GM21529 (cell line): ENCODE data around the gene MRTFA.

Experiments used
- ATAC-seq: cut with Tn5 transposase; IDR thresholded peaks from one replicate; pipeline ENCODE4 v1.9.1; 2021; ENCODE audit not compliant: unreplicated experiment

Gene MRTFA

DNA sequence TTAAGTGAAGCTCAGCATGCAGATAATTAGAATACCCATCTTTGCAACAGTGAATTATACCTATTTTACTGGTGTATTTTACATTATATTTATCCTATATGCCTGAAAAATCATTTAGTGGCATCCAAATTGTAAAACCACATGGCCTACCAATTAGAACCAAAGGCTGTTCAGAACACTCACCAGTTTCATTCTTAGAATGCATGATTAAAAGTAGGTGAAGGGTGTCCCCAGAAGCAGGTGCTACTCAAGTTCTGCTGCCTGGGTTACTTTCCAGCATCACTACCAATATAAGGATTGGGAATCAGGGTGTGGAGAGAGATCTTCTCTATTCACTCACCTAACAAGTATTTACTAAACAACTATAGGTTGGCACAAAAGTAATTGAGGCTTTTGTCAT is 162.8 kb downstream of the MRTFA start:
- ATAC-seq = no peak

DNA sequence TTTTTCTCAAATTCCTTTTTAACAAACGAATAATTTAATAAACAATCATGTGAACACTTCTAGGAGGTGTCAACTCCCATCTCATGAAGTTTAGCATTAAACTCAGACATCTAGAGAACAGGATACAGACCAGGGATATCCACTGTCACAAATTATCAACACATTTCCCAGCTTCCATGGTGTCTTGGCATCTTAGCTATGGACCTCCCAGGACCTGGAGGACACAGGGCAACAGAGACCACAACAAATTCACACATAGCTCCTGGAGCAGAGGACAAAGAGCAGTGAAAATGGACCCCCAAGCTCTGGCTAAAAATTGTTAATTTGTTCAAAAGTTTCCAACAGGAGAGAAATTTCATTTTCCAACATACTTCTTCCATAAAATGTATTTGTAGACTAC is 163.9 kb downstream of the MRTFA start:
- no peak for ATAC-seq

DNA sequence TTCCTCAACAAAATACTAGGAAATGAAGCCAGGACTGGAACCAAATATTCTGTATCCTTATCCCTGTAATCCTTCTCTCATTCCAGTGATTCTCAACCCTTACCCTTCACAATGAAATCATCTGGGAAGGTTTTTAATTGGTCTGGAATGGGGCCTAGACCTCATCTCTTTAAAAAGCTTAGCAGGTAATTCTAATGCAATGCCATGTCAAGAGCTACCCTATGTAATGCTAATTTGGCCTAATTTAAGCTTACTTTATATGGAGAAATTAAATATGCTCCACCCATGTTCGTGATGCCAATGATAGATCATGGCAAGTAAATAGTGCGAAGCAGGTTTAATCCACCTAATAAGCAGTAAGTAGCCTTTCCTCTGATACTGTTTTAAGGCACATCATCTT is 164.5 kb downstream of the MRTFA start:
- ATAC-seq = no peak

DNA sequence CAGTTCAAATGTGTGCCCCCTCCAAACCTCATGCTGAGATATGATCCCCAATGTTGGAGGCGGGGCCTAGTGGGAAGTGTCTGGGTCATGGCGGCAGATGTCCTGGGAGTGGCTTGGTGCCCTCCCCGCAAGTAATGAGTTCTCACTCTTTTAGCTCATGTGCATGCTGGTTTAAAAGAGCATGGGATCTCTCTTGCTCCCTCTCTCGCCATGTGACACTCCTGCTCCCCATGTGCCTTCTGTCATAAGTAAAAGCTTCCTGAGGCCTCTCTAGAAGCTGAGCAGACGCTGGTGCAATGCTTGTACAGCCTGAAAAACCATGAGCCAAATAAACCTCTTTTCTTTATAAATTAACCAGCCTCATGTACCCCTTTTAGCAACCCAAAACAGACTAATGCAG is 167.3 kb downstream of the MRTFA start:
- ATAC-seq = no peak

DNA sequence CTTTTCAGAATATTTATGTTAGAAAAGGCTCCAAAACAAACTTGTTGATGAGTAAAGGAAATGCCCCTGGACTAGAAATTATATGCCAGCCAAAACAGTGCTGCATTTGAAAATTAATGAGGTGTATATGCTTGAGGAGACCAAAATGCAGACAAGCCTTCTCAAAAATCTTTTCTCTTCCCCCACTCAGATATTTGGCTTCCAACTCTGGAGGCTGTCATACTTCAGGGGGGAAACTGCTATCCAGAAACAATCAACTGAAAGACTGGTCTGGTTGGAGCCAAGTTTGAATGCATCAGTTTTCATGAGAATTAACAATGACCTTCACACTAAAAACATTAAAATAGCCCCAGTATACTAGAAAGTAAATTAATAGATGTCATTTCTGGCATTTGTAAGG is 167.9 kb downstream of the MRTFA start:
- ATAC-seq = no peak

DNA sequence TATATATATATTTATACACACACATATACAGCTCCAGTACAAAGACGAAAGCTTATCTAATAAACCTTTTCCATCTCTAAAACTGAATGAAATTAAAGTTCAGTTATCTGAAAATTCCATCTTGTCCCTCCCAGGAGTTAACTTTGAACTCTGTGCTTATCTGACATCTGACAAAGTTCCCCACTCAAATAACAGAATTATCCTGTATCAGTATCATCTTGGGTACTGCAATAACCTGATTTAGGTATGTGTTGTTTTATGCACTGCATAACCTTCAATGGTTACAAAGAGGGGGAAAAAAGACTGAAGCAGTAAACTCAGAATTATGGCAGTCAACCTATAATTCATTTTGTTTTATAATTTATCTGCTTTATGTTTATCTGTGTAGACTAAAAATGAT is 169.5 kb downstream of the MRTFA start:
- no peak for ATAC-seq

- no peak for ATAC-seq
Measured at GRCh38 chr22:40463683-40464082, 172.8 kb downstream of the MRTFA start.

DNA sequence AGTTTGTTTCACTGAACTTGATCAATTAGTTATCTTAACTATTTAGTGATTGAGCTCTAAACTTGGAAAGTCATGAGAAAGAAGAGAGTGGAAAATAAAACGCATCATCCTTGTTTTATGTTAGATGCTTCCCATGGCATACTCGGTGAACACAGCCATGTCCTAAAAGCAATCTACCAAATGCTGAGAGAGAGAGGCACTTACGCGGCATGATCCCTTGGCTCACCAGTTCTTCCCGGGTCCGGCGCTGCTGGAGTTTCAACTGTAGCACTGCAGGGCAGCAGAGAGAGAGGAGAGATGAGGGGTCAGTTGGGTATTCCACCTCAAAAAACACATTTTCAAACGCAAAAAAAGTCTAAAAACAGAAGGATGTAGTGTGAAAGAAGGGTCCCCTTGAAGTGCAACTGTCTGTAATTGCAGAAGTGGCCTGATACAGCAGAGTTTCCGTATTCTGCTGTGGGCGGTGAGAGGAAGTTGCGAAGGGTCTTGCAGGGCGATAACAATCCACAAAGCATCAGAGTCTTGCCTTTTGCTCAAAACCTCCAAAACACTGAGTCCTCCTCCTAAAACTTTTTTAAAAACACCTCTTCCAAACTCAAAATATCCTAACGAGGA is 173.4 kb downstream of the MRTFA start:
- ATAC-seq = peak; percentile 64

GRCh38 chr22:40462195-40462984 is 174.1 kb downstream of the MRTFA start:
- ATAC-seq = no peak

DNA sequence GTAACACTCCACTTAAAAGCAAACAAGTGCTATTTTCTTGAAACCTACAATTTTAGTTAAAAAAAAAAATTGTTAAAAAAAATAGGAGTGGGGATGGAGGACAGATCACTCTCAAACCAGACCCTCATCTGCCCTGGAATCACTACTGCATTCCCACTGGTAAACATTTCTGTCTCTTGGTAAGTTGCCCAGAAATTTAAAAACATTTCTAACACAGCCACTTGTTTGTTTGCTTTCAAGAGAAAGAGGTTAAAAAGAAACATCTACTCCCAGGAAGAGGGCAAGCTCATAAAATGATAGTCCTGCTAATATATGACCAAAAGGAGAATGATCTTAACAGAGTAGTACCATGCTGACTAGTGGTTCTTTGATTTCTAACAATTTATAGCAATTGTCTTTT is 182.8 kb downstream of the MRTFA start:
- no peak for ATAC-seq

DNA sequence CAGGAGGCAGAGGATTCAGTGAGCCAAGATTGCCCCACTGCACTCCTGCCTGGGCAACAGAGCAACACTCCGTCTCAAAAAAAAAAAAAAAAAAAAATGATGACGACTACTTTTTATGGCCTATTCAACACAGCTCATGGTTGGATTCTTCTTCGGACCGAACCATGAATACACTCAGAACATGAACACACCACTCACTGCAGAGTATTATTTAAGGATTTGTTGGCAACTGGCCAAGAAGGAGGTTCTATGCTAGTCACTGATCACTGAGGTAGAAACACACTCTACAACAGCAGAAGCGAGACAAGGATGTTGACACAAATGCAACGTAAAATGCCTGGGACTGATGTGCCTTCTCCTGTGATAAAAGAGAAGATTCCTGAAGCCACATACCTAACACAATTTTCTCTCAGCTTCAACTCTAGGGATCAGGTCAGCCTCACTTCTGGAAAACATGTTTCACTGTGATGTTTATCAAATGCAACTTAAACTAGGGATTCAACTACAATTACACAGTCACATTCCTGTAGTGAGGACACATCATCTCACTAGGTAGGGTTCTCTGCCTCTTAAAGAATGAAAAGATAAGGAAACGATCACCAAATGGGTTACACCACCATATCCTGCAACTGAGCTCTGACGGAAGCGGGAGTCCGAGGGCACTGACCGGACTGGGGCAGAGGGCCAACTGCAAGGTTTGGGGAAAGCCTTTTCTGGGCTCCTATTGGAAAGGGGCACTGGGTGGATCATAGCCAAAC is 183.6 kb downstream of the MRTFA start:
- no peak for ATAC-seq

- ATAC-seq = no peak
Measured at GRCh38 chr22:40451210-40451609, 185.3 kb downstream of the MRTFA start.

DNA sequence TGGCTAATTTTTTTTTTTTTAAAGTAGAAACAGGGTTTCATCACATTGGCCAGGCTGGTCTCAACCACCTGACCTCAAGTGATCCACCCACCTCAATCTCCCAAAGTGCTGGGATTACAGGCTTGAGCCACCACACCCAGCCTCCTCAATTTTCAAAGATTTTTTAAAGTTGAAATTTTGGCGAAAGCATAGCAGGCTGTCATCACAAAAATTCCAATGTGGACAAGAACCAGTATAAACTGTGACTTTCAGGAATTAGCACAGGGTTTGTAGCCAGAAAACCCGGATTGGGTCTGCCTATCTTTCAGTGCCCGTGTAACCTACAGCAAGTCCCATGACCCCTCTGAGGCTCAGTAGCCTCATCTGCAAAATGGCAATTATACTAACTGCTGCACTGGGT is 185.9 kb downstream of the MRTFA start:
- no peak for ATAC-seq

- no peak for ATAC-seq
Measured at GRCh38 chr22:40449676-40450035, 186.9 kb downstream of the MRTFA start.

- no peak for ATAC-seq
Measured at GRCh38 chr22:40446203-40446602, 190.3 kb downstream of the MRTFA start.

DNA sequence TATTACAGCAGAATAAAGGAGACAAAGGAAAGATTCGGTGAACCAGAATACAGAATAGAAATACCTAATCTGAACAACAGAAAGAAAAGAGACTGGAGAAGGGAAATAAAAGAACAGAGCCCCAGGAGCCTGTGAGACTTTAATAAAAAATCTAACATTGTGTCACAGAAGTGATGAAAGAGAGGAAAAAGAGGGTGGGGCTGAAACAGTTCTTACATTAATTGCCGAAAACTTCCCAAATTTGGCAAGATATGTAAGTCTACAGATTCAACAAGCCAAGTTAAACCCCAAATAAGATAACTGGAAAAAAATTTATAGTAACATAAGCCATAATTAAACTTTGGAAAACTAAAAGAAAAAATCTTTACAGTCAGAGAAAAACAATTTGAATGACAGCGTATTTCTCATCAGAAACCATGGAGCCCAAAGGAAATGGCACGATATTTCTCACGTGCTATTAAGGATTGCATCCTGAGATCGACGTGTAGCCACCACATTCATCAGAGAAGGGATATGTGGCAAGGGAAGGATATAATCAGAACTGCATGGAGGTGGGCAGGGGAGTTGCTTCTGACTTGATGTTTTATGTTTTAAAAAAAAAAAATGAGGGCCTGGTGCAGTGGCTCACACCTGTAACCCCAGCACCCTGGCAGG is 192.2 kb downstream of the MRTFA start:
- ATAC-seq = no peak

DNA sequence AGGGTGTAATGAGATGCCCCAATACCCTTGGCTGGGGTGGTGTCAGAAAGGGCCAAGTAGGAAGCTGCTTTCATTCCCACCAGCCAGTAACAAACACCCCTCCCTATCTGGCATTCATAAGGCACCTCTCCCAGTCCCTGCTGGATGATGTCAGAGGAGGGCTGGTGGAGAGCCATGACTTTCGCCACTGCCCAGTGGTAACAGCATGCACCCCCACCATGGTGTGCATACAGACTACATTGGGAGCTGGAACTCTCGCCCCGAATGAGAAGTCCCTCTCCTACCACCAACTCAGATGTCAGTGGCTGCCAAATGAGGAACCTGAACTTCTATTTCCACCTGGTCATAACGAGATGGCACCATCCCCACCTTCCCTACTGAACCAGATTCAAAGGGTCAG is 192.8 kb downstream of the MRTFA start:
- no peak for ATAC-seq

- no peak for ATAC-seq
Measured at GRCh38 chr22:40441761-40442390, 194.6 kb downstream of the MRTFA start.

- ATAC-seq = peak; percentile 73
Measured at GRCh38 chr22:40436505-40437431, 199.8 kb downstream of the MRTFA start.

DNA sequence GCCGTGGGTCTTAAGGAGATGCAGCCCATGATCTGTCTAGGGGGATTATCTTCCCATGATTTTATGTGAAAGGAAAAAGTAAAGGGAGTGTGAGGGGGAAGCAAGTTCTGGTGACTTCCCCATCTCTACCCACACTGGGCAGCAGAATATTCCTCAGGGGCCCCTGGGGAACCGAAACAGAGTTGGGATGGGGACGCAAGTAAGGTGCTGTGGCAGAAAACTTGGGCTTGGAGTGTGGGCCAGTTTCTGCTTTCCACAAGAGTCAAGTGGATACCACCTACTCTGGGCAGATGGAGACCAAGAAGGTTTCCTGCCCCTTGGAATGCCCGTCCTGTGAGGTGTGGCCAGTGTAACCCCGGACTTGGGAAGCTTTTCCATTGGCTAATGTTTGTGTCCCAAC is 201.8 kb downstream of the MRTFA start:
- ATAC-seq = no peak
